ENCODE measurements around the gene PTPRN2. TPM values are rescaled to one million over a fixed set of nuclear protein-coding genes. Genes with fewer than 3 reads are reported as not detected.

PTPRN2 gene
- total RNA-seq, 4 donors from 2014 or later, result 14.9 to 34.3 (median 21.3) TPM

- H3K4me1 ChIP-seq, result no peaks in the 10 kb centered on the region
- peak in 1 of 3 donors; percentile 41 for DNase-seq
- no peaks in the 10 kb centered on the region for H3K27me3 ChIP-seq
These were observed 1007.3 kb downstream of the PTPRN2 start for GRCh38 chr7:157580324-157580723.

GRCh38 chr7:157579425-157579824 is 1008.2 kb downstream of the PTPRN2 start:
- peak in 1 of 3 donors; percentile 45 for DNase-seq
- H3K27ac ChIP-seq, result no peak overlapping the region
- no peaks in the 10 kb centered on the region for H3K36me3 ChIP-seq
- no peak overlapping the region for H3K4me3 ChIP-seq
- TF ChIP-seq POLR2A (IDR thresholded peaks at IDR 0.05), result no peak
- TF ChIP-seq, protein P1, sequence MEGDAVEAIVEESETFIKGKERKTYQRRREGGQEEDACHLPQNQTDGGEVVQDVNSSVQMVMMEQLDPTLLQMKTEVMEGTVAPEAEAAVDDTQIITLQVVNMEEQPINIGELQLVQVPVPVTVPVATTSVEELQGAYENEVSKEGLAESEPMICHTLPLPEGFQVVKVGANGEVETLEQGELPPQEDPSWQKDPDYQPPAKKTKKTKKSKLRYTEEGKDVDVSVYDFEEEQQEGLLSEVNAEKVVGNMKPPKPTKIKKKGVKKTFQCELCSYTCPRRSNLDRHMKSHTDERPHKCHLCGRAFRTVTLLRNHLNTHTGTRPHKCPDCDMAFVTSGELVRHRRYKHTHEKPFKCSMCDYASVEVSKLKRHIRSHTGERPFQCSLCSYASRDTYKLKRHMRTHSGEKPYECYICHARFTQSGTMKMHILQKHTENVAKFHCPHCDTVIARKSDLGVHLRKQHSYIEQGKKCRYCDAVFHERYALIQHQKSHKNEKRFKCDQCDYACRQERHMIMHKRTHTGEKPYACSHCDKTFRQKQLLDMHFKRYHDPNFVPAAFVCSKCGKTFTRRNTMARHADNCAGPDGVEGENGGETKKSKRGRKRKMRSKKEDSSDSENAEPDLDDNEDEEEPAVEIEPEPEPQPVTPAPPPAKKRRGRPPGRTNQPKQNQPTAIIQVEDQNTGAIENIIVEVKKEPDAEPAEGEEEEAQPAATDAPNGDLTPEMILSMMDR (IDR thresholded peaks at IDR 0.05), result no peak
- H3K4me1 ChIP-seq, result no peaks in the 10 kb centered on the region
- no peaks in the 10 kb centered on the region for H3K27me3 ChIP-seq
- H3K9me3 ChIP-seq, result no peaks in the 10 kb centered on the region

More at GRCh38 chr7:157580324-157580723, 1007.3 kb downstream of the PTPRN2 start:
- TF ChIP-seq, protein P1 (IDR thresholded peaks at IDR 0.05), result no peak
- no peak for TF ChIP-seq POLR2A (IDR thresholded peaks at IDR 0.05)
- no peaks in the 10 kb centered on the region for H3K36me3 ChIP-seq
- no peak overlapping the region for H3K27ac ChIP-seq
- no peaks in the 10 kb centered on the region for H3K9me3 ChIP-seq
- H3K4me3 ChIP-seq, result no peak overlapping the region

DNA sequence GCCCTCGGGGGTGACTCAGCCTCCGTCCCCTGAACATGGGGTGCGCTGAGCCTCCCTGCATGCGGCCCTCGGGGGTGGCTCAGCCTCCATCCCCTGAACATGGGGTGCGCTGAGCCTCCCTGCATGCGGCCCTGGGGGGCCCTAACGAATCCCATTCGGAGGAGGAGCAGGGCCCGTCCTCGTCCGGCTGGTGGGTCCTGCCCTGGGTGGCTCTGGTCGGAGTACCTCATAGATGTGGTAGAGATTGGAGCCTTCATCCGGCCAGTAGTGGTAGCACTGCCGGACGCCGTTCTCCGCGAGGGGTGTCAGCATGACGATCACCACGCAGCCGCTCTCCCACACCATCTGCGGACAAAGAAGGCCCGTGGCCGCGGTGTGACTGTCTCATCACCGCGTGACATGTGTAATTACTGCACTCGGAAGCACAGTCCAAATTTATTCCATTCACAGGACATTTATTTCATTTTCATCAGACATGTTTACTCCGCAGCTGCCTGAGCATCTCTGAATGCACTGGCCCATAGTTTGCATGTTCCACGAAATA is 1009.8 kb downstream of the PTPRN2 start:
- no peaks in the 10 kb centered on the region for H3K9me3 ChIP-seq
- TF ChIP-seq, protein P1 (IDR thresholded peaks at IDR 0.05), result no peak
- no peak for TF ChIP-seq POLR2A (IDR thresholded peaks at IDR 0.05)
- DNase-seq, result peak in 1 of 3 donors; percentile 39

DNA sequence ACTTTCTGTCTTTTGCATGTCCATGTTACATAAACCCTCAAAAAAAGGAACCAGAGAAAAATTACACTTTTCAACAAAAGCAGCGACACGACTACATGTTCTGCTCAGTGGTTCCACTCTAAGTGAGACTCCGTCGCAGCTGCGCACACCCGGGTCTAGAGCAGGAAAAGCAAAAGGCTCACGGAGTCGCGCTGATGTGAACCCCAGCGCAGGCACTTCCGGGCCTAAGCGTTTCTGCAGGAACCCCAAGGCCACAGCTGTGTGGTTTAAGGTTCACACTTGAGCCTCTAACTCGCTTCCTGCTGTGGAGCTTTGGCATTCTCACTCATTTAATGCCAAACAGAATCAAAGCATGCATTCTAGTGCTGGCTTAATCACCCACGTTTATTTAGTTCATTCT is 1010.6 kb downstream of the PTPRN2 start:
- Histone ChIP-seq H3K27ac (no peak overlapping the region), H3K9me3 (no peaks in the 10 kb centered on the region), H3K27me3 (no peaks in the 10 kb centered on the region), H3K4me1 (no peaks in the 10 kb centered on the region), H3K36me3 (no peaks in the 10 kb centered on the region), H3K4me3 (peak overlapping the region in 1 of 4 donors; percentile 30)
- TF ChIP-seq, protein P1 (IDR thresholded peaks at IDR 0.05), result no peak
- no peak for TF ChIP-seq POLR2A (IDR thresholded peaks at IDR 0.05)
- peak in 1 of 3 donors; percentile 14 for DNase-seq

More for the DNA sequence above, 1009.8 kb downstream of the PTPRN2 start:
- Histone ChIP-seq H3K4me3 (no peak overlapping the region), H3K36me3 (no peaks in the 10 kb centered on the region), H3K27ac (no peak overlapping the region), H3K27me3 (no peaks in the 10 kb centered on the region), H3K4me1 (no peaks in the 10 kb centered on the region)

- peak; percentile 53 to 78 (median 57) for DNase-seq
- TF ChIP-seq, protein P1 (IDR thresholded peaks at IDR 0.05), result no peak
- no peak for TF ChIP-seq POLR2A (IDR thresholded peaks at IDR 0.05)
- Histone ChIP-seq H3K9me3 (no peaks in the 10 kb centered on the region), H3K4me3 (peak overlapping the region in 2 of 4 donors; percentile 18 to 30), H3K27ac (no peak overlapping the region), H3K4me1 (no peaks in the 10 kb centered on the region), H3K36me3 (no peaks in the 10 kb centered on the region), H3K27me3 (no peaks in the 10 kb centered on the region)
These were observed 1011.2 kb downstream of the PTPRN2 start for GRCh38 chr7:157576415-157576814.
